GM18498 (cell line): ENCODE measurements around the gene PRKG1.
A peak's percentile ranks its signal among the peaks of the same experiment; 100 is the strongest.

Experiments
- ATAC-seq: cut with Tn5 transposase; IDR thresholded peaks from one replicate; pipeline ENCODE4 v1.9.1; 2021; ENCODE audit warnings: mild to moderate bottlenecking, moderate library complexity; ENCODE audit not compliant: unreplicated experiment

PRKG1 gene

DNA sequence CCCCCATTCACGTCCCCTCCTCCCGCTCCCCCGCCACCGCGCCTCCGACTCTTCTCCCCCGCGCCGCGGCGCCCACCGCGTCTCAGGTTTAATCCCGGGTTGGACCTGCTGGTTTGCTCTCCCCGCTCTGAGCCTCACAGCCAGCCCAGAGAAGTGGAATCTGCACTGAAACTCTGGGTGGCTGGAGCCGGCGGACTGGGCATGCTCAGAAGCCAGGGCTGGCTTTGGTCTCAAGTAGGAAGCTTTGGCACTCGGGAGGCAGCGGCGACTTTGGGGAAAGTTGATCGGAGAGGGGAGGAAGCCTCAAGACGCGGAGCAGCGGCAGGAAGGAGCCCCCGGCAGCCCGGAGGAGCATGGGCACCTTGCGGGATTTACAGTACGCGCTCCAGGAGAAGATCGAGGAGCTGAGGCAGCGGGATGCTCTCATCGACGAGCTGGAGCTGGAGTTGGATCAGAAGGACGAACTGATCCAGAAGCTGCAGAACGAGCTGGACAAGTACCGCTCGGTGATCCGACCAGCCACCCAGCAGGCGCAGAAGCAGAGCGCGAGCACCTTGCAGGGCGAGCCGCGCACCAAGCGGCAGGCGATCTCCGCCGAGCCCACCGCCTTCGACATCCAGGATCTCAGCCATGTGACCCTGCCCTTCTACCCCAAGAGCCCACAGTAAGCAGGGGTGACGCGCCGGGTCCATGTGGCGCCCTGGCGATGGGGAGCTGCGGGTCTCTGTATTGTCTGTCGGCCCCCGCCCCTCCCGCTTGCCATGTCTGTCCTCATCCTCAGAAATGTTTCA, at the start of gene PRKG1:
TSS of gene PRKG1 (plus strand) at position 250 of the 791 bp plus-strand sequence.
- peak; percentile 59 for ATAC-seq

DNA sequence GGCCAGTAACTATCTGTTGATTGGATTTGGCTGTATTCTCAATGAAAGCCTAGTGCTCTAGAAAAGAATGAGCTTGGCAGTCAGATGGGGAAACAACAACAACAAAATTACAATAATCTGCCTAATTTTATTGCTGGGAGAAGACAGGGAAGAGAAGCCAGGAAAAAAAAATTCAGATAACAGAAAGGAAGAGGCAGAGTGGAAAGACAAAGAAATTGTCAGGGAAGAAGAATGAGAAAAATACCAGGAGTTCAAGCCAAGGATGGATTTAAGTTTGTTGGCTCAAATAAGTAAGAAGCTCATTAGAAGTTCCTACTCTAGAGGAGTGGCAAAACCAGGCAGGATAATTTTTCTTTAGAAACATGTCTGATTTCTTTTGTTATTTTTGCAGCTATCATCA, 45.9 kb upstream of the PRKG1 start:
- no peak for ATAC-seq

DNA sequence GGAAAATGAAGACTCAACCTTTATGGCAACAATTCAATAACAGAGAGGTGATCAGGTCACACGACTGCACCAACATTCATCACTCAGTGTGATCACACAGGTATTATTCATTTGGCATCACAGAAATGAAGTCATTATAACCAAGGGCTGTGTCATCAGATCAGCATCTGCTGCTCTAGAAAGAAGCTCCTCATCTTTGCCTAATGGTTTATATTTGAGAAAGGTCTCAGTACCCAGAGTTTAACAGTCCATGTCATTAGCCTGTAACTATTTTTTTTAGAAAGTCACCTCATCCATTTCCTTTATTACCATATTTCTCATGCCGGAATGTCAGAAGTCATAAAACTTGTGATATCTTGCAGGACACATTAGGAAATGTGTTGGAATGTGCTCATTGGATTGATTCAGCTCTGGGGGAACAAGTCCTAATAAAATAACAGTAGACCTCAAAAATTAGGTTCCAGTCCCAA, 45.1 kb upstream of the PRKG1 start:
- ATAC-seq, result no peak

DNA sequence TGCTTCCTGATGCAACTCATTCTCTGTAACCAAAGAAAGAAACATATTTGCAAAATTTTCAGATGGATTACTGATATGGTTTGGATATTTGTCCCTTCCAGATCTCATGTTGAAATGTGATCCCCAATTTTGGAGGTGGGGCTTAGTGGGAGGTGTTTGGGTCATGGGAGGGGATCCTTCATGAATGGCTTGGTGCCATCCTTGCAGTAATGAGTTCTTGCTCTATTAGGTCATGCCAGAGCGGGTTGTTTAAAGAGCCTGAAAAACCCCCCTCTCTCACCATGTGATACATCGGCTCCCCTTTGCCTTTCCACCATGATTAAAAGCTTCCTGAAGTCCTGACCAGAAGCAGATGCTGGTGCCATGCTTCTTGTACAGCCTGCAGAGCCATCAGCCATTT, 43.8 kb upstream of the PRKG1 start:
- no peak for ATAC-seq

DNA sequence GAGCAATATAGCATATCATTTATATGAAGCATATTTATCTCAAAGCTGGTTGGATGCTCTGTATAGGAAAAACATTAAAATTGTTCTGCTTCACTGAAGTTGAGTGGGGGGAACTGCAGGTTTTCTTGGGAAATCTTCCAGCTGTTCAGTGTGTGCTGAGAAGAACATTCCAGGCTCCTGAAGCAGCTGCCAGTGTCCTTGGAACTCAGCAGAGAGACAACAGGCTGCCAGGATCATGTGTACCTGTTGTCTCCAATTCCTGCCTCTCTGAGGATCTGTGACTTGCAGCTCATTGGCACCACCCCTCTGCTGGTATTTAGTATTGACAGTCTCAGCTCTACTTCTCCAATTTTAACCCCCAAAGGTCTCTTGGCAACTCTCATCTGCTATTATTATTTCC, 42.3 kb upstream of the PRKG1 start:
- no peak for ATAC-seq

DNA sequence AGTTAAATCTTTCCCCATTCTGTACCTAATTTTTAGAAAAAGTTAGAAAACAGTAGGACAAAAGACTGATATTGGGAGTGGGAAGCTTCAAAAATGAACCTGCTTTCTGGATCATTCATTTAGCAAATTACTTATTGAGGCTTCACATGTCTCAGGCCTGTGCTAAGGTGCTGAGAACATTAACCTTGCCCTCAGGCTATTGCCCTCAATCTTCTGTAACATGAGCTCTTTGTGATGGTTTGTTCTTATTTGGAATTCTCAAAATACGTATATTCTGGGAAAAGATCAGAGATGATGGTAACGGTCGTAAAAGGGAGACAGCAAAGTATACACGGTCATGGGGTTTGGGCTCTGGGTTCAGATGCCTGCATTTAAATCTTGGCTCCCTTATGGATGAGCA, 39.5 kb upstream of the PRKG1 start:
- ATAC-seq, result no peak

DNA sequence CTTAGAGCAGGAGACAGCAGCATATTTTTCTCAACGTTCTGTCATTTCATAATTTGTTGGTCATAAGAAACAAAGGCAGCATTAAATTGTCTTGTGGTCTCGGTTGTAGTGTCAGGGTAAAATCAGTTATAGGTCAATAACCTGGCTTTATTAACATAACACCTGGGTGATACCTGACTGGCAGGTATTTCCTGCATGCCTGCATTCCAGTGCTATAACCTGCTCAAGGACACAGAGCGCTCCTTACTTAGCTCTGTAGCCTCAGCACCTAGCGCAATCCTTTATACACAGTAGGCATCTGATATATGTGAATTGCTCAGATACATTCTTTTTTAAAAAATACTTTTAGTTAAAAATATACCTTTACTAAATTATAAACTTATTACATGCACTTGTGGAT, 38.9 kb upstream of the PRKG1 start:
- no peak for ATAC-seq

DNA sequence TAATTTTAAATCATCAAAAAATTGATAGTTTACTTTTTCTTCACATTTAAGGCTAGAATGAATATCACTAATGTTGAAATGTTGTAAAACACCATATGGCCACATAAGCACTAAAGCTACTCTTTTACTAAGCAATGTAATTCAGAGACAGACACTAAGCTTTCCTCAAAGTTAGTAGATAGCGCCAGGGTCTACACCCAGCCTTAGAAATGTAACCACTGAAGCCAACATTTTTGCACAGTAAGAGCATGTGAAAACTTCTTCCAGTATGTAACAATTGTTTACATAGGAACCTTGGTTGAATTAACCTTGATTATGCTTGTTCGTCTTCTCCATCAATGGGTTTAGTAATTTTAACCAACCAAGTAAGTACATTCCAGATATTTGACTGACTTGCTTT, 28.4 kb upstream of the PRKG1 start:
- no peak for ATAC-seq

DNA sequence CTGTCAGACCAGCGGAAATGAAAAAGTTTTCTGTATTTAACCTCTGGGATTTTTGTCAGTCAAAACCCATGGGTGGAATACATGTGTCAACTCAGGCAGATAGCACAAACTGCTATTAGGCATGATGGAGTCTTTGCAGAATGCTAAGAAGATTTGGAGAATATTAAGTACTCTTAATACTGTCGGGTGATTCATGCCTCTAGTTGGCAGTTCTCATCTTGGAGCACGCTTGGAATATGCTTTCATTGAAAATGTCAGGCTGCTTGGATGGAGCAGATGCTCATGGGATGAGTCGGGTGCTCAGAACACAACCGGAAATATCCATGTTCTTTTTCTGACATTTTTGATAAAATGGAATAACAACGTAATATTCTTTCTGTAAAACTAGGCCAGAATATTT, 27.6 kb upstream of the PRKG1 start:
- no peak for ATAC-seq

DNA sequence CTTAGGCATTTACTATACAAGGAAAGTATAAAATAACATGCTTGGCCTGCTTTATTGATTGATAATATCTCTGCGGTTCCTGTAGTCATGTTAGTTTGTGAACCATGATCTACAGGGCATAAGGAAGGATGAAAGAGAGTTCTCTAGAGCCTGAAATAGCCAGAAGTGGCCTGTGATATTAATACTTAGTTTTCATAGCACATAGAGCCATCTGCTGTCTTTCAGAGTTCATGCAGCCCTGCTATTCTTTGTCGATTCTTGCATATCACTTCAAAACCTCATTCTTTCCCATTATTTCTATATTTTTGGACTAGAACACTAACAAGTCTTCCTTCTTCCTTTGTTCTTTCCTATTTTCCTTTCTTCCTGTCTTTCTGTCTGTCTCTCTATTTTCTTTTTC, 26.4 kb upstream of the PRKG1 start:
- no peak for ATAC-seq

DNA sequence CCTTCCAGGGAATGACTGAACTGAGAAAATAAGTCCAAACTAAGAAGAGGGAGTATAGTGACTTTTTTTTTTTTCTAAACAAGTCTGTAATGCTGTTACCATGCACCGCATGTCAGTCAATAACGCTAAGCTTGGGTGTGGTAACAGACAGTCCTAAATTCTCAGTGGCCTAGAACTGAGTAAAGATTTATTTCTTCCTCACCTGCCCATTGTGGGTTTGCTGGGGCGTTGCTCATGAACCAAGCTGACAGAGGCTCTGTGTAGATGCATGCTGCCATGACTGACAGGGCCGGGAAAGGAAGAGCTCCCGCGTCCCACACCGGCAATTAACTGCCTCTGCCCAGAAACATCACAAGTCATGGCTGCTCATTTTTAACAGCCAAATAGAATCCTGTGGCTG, 25.5 kb upstream of the PRKG1 start:
- ATAC-seq, result no peak

DNA sequence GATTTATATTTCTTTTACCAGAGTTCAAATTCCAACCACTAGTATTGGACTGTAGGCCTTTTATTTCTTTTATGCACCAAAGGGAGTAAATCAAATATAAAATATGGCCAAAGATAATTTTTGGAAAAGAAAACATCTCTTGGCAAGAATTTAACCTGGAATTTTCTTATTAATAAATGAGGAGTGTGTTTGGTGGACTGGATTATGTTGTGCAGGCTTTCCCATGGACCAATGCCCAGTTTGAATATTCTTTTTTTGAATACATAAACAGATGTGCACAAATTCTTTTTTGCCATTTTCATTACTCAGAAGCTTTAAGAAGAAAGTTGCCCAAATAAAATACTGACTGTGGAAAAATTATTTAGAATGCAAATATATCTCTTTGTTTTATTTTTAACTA, 22.1 kb upstream of the PRKG1 start:
- ATAC-seq, result no peak

DNA sequence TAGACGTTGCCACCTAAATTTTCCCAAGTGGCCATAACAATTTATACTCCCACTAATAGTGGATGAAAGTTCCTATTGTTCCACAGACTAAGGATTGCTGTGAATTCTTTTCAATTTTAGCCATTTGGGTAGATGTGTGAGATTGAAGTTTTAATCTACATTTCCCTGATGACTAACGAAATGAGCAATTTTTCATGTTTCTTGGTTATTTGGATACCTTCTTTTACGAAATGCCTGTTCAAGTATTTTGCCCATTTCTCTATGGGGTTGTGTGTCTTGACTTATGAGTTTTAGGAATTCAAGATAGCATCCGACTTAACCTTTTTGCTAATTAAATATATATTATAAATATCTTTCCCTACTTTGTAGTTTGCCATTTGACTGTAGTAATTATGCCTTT, 16.4 kb upstream of the PRKG1 start:
- ATAC-seq, result no peak

DNA sequence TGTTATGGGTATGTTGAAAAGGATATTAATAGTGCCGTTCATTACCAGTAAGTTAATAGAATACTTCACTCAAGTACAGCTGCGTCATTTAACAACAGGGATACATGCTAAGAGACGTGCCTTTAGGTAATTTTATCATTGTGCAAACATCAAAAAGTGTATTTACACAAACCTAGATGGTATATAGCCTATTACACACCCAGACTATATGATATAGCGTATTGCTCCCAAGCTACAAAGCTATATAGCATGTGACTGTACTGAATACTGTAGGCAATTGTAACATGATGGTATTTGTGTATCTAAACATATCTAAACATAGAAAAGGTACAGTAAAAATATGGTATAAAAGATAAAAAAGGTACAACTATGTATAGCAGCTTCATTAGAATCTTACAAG, 11.1 kb upstream of the PRKG1 start:
- ATAC-seq, result no peak

DNA sequence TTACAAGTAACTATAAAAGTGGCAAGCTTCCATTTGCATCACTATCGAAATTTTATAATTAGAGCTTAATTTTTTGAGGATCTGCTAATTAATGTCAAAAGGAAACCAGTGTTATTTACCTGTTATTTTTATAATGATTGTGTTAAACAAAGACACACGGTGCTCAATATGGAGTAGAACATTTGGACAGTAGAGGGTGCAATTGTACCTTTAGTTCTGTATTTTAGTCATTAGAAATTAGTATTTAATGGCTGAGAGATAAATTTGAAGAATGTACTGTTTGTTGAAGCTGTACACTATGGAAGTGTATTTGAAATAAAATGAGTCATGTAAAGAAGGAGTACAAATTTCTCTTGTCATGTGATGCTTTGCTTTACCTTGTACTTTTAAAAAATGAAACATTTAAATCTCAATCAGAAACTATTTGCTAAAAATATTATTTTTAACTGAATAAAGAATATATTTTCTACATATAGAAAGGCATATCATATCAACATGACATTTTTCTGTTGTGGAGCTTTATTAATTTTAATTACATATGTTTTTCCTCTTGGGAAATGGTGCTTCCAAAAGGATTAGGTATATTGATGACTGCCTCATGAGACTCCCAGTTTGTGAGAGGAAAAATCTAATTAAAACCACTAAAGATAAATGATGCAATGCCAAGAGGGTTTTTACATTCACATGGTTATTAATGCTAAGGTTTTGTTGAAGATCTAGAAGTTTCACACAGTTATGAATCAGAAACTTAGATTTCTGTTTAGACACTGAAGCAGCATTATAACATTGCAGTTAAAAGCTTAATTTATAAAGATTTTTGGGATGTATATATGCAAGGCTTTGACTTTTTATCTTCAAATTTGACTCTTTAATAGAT, 10.4 kb upstream of the PRKG1 start:
- no peak for ATAC-seq

DNA sequence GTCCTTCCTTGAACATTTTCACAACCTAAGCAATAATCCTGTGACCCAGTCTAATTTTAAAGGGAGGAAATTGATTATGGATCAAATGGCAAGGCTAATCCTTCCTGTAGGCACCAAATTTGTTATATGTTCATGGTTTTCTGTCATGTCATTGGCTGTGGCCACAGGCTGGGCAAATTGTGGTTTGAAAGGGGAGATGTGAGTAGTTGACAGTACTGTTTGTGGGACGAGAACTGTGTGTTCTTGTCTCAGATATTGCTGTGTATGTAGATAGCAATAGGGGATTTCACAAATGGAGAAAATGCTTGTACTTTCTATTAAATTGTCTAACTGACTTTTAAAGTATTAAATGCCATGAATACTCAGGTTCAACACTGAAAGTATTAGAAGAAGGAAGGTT, 8.1 kb upstream of the PRKG1 start:
- no peak for ATAC-seq

DNA sequence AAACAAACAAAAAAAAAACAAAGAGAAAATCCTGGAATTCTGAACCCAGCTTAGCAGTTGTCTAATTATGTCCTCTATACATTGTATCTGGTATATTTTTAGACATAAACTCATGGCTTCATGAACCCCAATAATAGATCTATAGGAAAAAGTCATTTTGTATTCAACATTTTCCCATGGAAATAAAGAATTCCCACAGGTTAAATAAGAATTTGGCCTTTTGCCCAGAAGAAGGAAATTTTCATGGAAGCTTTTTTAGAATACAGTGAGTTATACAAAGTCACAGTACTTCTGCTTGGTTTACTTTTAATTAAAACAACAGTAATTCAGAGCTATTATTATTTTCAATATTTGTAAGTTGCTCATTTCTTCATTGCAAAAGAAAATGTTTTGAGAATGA, 2.1 kb upstream of the PRKG1 start:
- no peak for ATAC-seq

DNA sequence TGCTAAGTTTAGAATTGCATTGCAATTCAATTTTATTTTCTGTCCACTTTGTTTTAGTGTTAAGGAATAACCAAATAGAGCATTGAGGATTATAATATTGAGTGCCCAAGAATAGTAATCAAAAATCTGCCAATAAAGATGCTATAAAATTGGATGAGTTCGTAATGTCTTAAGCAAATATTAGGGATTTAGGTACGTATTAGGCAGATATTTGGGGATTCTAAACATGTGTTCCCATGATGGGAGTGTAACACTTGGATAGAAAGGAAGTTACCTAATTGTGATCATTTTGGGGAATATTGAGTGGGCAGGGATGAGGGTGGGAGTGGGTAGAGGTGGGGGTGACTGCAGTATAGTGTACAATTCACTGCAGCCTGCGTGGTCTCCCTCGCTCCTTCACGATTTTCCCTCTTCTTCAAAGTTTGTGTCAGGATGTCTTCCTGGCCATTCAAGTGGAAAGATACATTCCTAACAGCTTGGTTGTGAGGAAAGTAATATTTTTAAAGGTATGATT, 1.3 kb upstream of the PRKG1 start:
- ATAC-seq, result no peak

DNA sequence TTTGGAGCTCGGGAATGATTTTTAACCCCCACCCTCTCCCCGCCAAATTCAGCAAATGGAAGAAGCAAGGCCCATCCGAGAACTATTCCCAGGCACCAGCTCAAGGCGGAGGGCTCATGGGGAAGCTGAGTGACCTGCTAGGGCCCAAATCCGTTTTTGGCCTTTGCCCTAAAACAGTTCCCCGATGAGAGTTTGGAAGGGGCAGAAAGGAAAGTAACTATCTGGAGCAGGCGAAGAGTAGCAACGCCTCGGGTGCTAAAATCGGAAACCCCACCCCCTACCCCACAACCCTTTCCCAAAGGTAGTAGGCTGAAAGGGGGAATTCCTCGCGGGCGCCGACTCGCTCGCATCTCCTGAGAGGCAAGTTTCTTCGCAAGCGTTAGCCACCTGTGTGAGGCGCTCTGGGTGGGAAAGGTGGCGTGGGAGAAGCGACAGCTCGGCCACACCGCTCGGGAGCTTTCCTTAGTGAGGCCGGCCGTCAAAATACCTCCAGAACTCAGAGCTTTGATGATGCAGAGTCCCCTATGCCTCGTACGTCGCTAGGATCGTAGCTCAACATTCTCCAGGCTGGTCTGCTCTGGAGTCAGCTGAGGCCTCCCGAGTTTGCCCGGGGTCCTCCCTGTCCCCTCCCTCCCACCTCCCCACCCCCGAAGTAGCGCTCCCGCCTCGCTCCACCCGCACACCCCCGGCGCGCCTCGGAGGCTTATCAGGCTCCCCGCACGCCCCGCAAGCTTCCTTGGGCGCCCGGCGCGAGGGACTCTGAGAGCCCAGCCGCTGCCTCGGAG, 642 bp upstream of the PRKG1 start:
- ATAC-seq, result peak; percentile 35

DNA sequence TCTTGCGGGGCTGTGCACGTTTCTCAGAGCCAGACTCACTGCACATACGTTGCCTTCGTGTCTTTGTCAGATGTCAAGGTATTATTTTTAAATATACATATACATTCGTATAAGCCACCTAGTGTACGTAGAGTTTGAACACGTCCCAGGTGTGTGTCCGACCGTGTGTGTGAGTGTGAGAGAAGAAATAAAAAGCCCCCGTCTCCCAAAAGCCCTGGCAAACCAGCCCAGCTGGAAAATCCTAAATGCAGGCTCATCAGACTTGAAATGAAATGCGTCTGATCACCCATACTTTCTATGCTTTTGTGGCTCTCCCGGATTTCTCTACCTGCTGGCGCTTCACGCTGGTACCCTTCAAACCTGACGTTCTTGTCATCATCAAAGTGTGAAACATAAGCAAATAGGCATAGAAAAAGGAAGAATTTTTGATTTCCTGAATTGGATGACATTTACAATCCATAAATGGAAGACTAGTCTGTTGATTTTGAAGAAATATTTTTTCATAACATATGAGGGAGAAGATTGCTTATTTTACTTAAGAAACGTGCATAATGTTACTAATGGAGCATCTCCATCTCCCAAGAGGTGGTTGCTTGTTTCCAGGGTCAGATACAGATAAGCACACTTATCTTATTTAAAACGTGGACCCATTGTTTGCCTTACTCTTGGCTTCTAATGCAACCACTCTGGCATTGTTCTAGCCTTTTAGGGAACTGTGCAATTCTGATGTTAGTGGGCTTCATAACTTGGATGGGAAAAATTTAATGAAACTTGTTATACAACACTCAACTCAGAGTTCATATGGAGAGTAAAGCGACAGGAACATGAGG, 971 bp downstream of the PRKG1 start:
- no peak for ATAC-seq
